DLD1 (cell line): ENCODE results near the gene PTGDR2.
"Not testable (repeated sequence)": the region's sequence is repeated elsewhere in the genome, so short reads cannot be mapped to it uniquely, and the experiment has no call there.

ENCODE experiments used
- in situ Hi-C: cut with HindIII; loops from 2 replicates; pipeline ENCODE4 v1.10.0; 2017; ENCODE audit warnings: low sequenced_read_pairs

PTGDR2 gene

GRCh38 chr11:60842668-60843600, 12.8 kb downstream of the PTGDR2 start:
- in situ Hi-C loops = no loop called here

DNA sequence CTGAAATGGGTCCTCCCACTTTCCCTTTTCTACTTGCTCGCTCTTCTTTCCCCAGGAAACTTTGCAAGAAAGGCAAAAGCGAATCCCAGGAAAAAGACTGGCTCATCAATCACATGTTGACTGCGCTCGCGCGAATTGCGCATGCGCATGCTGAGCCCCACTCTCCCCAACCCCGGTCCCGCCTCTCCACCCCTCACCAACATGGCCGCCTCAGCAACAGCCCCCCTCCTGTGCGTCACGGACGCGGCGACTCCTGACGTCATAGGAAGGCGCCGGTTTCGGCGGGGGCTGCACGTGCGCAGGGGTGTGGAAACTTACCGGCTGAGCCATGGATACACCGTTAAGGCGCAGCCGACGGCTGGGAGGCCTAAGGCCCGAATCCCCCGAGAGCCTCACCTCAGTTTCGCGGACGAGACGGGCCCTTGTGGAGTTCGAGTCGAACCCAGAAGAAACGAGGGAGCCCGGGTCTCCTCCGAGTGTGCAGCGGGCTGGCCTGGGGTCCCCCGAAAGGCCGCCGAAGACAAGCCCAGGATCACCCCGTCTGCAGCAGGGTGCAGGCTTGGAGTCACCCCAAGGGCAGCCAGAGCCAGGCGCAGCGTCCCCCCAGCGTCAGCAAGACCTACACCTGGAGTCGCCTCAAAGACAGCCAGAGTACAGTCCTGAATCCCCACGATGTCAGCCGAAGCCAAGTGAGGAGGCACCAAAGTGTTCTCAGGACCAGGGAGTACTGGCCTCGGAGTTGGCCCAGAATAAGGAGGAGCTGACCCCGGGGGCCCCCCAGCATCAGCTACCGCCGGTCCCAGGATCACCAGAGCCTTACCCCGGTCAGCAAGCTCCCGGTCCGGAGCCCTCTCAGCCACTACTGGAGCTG, 13.7 kb downstream of the PTGDR2 start, which contains the start of gene CCDC86:
Gene CCDC86, plus strand, starts transcription at position 317 of the 871 bp plus-strand sequence. Its CDS starts 12 bp downstream, at position 329.
- in situ Hi-C loops = no loop called here

GRCh38 chr11:60840470-60841430, 15.0 kb downstream of the PTGDR2 start:
- in situ Hi-C loops = no loop called here

GRCh38 chr11:60838132-60838531, 17.6 kb downstream of the PTGDR2 start:
- in situ Hi-C loops = no loop called here

GRCh38 chr11:60836866-60837515, 18.8 kb downstream of the PTGDR2 start:
- in situ Hi-C loops = no loop called here

- in situ Hi-C loops = no loop called here
Measured at GRCh38 chr11:60835534-60835846, 20.3 kb downstream of the PTGDR2 start.

- in situ Hi-C loops = no loop called here
Measured at GRCh38 chr11:60834742-60835533, 20.8 kb downstream of the PTGDR2 start.

DNA sequence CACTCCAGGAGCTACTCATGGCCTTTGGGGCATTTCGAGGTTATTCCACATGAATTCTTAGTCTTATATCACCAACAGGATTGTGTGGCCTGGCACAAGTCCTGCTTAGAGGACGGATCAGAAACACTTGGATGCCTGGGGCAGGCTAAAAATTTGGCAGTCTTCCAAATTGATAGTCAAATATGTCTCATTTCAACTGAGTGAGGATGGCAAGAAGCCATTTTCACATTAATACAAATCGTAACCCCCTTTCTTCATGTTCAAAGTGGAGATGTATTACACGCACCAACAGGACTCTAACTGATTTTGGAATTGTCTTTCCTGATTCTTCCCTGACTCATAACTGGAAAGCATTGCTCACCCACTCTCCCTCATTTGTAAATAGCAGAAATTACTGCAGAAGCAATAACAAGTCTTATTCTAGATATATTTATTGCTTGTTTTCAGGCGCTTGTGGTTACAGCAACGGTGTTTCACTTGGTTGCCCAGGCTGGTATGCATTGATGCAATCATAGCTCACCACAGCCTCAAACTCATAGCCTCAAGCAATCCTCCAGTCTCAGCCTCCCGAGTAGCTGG, 24.2 kb downstream of the PTGDR2 start:
- in situ Hi-C loops = no loop called here

GRCh38 chr11:60831143-60831500, 24.6 kb downstream of the PTGDR2 start:
- in situ Hi-C loops = no loop called here

DNA sequence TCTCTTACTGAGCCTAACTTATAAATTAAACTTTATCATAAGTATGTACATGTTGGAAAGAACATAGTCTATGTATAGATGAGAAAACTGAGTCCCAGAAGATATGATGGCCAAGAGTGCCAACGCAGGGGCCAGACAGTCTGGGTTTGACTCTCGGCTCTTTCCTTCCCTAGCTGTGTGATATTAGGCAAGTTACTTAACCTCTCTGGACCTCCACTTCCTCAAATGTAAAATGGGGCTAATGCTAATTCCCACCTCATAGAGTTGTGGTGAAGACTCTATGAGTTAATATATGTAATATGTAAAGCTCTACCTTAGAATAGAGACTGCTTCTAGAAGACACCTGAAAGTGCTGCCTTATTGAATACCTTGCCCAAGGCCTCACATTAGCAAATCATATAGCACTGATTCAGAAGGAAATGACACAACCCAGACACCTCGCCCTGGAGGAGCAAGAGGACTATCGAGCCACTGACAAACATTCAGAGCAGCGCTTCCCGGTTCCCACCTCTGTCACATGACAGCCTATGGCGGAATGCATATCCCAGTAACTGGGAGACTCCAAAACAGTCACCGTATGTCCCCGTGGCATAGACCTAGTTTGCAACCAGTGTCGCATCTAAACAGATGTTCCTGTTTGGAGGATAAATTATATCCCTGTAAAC, 25.1 kb downstream of the PTGDR2 start:
- in situ Hi-C loops = no loop called here

DNA sequence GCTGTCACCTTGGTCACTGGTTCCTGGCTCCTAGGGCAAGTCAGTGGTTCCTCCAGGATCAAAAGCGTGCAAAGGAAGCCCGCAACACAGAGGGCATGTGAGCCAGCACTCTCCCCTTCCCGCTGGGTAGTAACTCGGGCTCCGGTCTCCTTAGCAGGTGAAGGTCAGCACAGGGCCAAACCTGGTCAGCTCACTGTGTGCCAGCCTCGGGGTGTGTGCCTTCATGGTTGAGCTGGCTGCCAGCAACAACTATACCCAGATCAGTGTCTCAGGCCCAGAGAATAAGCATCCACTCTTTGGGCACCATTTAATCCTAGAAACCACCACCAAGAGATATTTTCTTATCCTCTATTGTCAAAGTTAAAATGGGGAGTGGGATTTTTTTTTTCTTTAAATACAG, 30.0 kb downstream of the PTGDR2 start:
- in situ Hi-C loops = no loop called here

DNA sequence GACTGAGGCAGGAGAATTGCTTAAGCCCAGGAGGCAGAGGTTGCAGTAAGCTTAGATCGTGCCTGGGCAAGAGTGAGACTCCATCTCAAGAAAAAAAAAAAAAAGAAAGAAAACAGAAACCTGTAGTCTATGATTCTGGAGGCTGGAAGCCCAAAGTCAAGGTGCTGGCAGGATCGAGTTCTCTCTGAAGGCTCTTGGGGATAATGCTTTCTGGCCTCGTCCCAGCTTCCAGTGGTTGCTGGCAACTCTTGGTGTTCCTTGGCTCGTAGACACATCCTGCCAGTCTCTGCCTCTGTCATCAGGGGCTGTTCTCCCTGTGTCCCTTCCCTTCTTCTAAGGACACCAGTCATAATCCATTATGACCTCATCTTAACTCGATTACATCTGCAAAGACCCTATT, 30.6 kb downstream of the PTGDR2 start:
- in situ Hi-C loops = no loop called here

DNA sequence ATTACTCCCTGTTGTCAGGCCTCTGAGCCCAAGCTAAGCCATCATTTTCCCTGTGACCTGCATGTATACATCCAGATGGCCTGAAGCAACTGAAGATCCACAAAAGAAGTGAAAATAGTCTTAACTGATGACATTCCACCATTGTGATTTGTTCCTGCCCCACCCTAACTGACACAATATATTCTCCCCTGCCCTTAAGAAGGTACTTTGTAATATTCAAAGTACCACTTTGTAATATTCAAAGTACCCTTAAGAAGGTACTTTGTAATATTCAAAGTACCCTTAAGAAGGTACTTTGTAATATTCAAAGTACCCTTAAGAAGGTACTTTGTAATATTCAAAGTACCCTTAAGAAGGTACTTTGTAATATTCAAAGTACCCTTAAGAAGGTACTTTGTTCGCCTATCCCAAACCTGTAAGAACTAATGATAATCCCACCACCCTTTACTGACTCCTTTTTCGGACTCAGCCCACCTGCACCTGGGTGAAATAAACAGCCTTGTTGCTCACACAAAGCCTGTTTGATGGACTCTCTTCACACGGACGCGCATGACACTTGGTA, 31.9 kb downstream of the PTGDR2 start:
- in situ Hi-C loops = not testable (repeated sequence)

DNA sequence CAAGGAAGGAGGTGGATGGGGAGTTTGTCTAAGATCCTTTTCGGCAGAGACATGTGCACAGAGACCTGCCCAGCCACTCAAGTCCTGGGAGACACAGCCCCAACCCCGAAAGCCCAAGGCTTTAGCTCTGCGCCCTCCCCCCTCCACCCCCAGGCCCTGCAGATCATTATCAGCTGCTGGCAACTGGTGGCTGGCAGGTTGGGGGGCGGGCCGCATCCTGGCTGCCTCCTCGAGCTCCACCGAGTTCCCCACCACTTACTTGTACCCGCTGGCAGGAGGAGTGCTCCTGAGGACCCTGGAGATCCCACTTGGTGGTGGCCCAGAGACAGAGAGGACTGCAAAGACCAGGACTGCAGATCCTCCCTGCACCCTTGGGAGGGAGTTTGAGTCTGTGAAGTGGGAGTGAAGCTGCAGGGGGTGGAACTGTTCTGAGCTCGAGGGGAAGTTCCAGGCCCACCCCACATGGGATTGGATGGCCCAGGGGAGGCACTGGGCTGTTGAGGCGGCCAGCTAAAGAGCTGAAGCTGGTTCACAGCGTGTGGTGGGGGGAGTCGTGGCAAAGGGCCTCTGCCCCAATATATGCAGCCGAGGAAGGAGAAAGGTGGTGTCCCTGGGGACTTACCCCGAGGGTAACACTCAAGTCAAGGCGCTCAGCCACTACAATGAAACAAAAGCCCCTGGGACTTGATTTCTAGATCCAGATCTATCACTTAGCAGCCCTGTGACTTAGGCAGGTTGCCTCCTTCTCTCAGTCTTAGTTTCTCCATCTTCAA, 33.7 kb downstream of the PTGDR2 start:
- in situ Hi-C loops = no loop called here

- in situ Hi-C loops = no loop called here
Measured at GRCh38 chr11:60818057-60818456, 37.7 kb downstream of the PTGDR2 start.

DNA sequence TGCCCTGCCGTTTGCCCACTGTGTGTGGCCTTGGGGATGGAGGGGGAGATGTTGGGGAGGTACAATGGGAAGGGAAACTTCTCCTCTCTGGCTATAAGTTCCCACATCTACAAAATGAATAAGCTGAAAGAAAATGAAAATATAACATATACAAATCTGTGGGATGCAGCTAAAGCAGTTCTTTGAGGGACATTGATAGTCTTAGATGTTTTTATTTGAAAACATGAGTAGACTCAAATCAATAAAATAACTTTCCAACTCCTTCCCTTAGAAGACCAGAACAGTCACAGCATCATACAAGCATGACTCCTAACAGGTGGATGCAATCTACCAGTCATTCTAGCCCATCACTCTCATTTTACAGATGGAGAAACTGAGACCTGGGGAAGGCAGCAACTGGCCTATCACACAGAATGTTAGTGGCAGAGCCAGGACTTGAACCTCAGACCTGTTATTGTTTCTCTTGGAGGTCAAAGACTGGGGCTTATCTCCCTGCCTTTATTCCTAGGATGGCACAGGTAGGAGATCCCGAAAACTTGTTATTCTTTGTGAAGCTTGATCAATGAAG, 39.1 kb downstream of the PTGDR2 start:
- in situ Hi-C loops = no loop called here

DNA sequence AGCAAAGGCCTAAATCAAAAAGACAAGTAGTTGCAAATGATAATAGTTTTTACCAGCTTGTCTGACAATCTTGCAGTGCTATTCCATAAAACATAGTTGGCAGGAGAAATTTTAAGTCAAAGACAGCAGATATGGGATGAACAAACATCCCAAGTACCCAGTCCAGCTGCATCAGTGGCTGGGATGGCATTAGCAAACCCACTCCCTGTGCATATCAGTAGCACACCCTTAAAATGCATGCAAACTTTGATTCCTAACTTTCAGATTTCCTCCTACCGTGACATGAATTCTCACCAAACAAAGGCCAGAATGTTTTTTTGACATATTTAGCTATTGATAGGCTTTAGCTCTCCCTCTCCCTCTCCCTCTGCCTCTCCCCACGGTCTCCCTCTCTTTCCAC, 41.6 kb downstream of the PTGDR2 start:
- in situ Hi-C loops = no loop called here
